ENCODE data around the gene SCYL1. TPM values are rescaled to one million over a fixed set of nuclear protein-coding genes. Genes with fewer than 3 reads are reported as not detected.

SCYL1 gene
- total RNA-seq, 1 experiment from 2014 or later = 53.6 TPM

GRCh38 chr11:65552388-65552951, 27.6 kb downstream of the SCYL1 start:
- Mint-ChIP-seq H3K4me1 (ENCODE audit: low read depth, unreplicated experiment) (peaks cover 52% of the 10 kb centered on the region), H3K9me3 (ENCODE audit: low read depth, unreplicated experiment) (no peaks in the 10 kb centered on the region), H3K27me3 (ENCODE audit: unreplicated experiment) (no peaks in the 10 kb centered on the region), H3K36me3 (ENCODE audit: insufficient read depth, unreplicated experiment) (peaks cover 76% of the 10 kb centered on the region), H3K27ac (ENCODE audit: unreplicated experiment) (peak overlapping the region; percentile 11), H3K4me3 (ENCODE audit: low read depth, unreplicated experiment) (peak overlapping the region; percentile 13)
- intact Hi-C loops (cut with micrococcal nuclease; ENCODE audit: unreplicated experiment) = no loop called here
- CTCF ChIA-PET = interaction anchor here (0.7 to 1.3 kb wide), 2 partner anchors 11 to 20 kb away, joined by 3 to 4 read pairs; partner anchors contain the start of gene FAM89B
- BruUV-seq (replicated peaks) = no TSS peak
- TF ChIP-seq CTCF (IDR thresholded peaks at IDR 0.05; ENCODE audit: unreplicated experiment) = no peak
- DNase-seq = no peak

- no peak overlapping the region for H3K27ac Mint-ChIP-seq (ENCODE audit: unreplicated experiment)
- no peak for TF ChIP-seq CTCF (IDR thresholded peaks at IDR 0.05; ENCODE audit: unreplicated experiment)
- no peaks in the 10 kb centered on the region for H3K27me3 Mint-ChIP-seq (ENCODE audit: unreplicated experiment)
- peaks cover 52% of the 10 kb centered on the region for H3K4me1 Mint-ChIP-seq (ENCODE audit: low read depth, unreplicated experiment)
- BruUV-seq (replicated peaks) = no TSS peak
- intact Hi-C loops (cut with micrococcal nuclease; ENCODE audit: unreplicated experiment) = no loop called here
- peaks cover 75% of the 10 kb centered on the region for H3K36me3 Mint-ChIP-seq (ENCODE audit: insufficient read depth, unreplicated experiment)
- no peak for DNase-seq
- CTCF ChIA-PET = no interaction called here
- no peak overlapping the region for H3K4me3 Mint-ChIP-seq (ENCODE audit: low read depth, unreplicated experiment)
- no peaks in the 10 kb centered on the region for H3K9me3 Mint-ChIP-seq (ENCODE audit: low read depth, unreplicated experiment)
Measured at GRCh38 chr11:65553301-65554001, 28.6 kb downstream of the SCYL1 start.

GRCh38 chr11:65554057-65554818, 29.4 kb downstream of the SCYL1 start:
- Mint-ChIP-seq H3K27ac (ENCODE audit: unreplicated experiment) (peak overlapping the region; percentile 85), H3K9me3 (ENCODE audit: low read depth, unreplicated experiment) (no peaks in the 10 kb centered on the region), H3K27me3 (ENCODE audit: unreplicated experiment) (no peaks in the 10 kb centered on the region), H3K36me3 (ENCODE audit: insufficient read depth, unreplicated experiment) (peaks cover 74% of the 10 kb centered on the region), H3K4me1 (ENCODE audit: low read depth, unreplicated experiment) (peaks cover 57% of the 10 kb centered on the region), H3K4me3 (ENCODE audit: low read depth, unreplicated experiment) (peak overlapping the region; percentile 77)
- CTCF ChIA-PET = interaction anchor here (0.5 kb wide), 1 partner anchor 62 kb away, joined by 3 read pairs; no protein-coding TSS in a partner anchor
- BruUV-seq (replicated peaks) = no TSS peak
- intact Hi-C loops (cut with micrococcal nuclease; ENCODE audit: unreplicated experiment) = no loop called here
- TF ChIP-seq CTCF (IDR thresholded peaks at IDR 0.05; ENCODE audit: unreplicated experiment) = no peak
- DNase-seq = no peak

GRCh38 chr11:65554842-65555430, 30.1 kb downstream of the SCYL1 start:
- H3K9me3 Mint-ChIP-seq (ENCODE audit: low read depth, unreplicated experiment) = no peaks in the 10 kb centered on the region
- DNase-seq = no peak
- H3K27me3 Mint-ChIP-seq (ENCODE audit: unreplicated experiment) = no peaks in the 10 kb centered on the region
- CTCF ChIA-PET = interaction anchor here (0.5 kb wide), 1 partner anchor 63 kb away, joined by 3 read pairs; no protein-coding TSS in a partner anchor
- no TSS peak for BruUV-seq (replicated peaks)
- peaks cover 64% of the 10 kb centered on the region for H3K4me1 Mint-ChIP-seq (ENCODE audit: low read depth, unreplicated experiment)
- peak overlapping the region; percentile 77 for H3K4me3 Mint-ChIP-seq (ENCODE audit: low read depth, unreplicated experiment)
- intact Hi-C loops (cut with micrococcal nuclease; ENCODE audit: unreplicated experiment) = no loop called here
- peak overlapping the region; percentile 85 for H3K27ac Mint-ChIP-seq (ENCODE audit: unreplicated experiment)
- peaks cover 70% of the 10 kb centered on the region for H3K36me3 Mint-ChIP-seq (ENCODE audit: insufficient read depth, unreplicated experiment)
- TF ChIP-seq CTCF (IDR thresholded peaks at IDR 0.05; ENCODE audit: unreplicated experiment) = no peak
